Measurements from ENCODE around the gene DIP2C.

Gene DIP2C

GRCh38 chr10:423178-423577 is 266.3 kb downstream of the DIP2C start:
- DNase-seq: no peak

DNA sequence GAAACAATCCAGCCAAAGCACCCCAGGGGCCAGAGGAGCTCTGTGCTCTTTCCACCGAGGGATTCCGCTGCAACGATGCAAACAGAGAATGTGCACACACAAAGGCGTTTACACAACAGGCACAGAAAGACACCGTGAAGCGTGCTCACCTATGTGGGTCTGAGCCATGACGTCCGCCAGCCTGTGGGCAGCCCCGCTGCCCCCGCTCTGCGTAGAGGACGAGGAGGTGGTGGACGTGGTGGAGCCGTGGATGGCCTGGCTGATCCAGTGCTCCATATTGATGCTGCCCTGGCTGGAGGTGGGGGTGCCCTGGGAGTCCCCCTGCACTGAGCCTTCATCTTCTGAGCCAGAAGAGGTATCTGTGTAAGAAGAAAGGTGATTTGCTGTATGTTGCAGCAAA is 266.8 kb downstream of the DIP2C start:
- no peak for DNase-seq

- DNase-seq: no peak
Observed at GRCh38 chr10:422241-422640, 267.2 kb downstream of the DIP2C start.

DNA sequence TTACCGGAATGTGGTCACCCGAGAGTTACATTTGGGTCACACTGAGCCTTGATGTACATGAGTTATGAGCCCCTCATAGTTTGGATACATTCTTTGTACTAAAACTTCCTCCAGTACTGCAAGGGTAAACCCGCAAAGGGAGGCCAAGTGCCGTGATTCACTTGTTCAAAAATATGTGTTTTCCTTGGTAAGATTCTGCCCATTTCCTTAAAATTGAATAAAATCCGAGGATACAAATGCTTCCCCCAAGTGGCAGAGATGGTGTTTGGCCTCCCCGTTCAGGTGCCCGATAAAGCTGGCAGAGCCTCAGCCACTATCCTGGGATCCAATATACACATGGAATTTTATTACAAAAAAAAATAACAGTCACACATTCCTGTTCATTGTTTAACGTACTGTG is 268.3 kb downstream of the DIP2C start:
- DNase-seq: no peak

- no peak for DNase-seq
Observed at GRCh38 chr10:420154-421121, 269.0 kb downstream of the DIP2C start.

- DNase-seq: no peak
Observed at GRCh38 chr10:418894-419293, 270.6 kb downstream of the DIP2C start.

DNA sequence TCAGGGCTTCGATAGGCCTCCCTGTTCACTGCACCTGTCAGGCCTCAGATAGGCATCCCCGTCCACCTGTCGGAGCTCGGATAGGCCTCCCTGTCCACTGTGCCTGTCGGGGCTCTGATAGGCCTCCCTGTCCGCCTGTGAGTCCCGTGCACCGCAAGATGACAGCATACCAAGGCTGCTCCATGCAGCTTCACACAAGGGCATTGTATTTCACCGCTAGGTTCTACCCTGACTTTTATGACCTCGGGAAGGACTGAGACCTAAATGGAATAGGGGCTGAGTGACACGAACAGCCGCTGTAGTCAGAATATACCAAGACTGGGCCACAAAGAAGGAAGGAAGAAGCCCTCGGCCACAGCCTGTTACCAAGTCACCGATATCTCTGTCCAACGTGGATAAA is 271.2 kb downstream of the DIP2C start:
- DNase-seq: no peak

DNA sequence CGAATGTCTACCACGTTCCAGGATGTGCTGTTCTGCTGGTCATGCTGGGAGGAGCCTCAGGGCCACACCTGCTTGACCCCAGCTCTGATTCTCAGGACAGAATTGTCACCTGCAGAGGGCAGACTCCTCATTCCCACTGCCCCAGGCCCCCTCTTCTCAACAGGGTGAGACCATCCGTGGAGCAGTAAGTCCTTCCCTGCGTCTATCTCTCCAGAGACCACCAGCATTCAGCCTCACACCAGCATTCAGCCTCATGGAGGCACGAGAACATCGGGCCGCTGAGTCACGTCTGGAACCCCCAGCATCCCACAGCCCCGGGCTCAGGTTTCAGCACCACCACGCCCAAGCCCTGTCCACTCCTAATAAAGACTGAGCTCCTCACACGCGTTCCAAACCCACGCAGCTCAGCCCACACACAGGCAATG is 273.4 kb downstream of the DIP2C start:
- no peak for DNase-seq

DNA sequence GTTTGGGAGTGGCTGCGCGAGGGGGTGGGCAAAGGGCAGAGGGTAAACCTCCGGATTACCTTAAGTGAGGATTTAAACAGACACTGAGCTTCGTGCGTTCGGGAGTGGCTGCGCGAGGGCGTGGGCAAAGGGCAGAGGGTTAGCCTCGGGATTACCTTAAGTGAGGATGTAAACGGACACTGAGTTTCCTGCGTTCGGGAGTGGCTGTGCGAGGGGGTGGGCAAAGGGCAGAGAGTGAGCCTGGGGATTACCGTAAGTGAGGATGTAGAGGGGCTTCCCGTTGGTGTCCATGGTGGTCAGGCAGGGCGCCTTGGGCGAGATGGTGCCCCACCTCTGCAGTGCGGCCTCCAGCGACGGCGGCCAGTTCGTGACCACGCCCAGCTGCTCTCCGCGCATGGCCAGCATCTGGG is 275.8 kb downstream of the DIP2C start:
- no peak for DNase-seq

DNA sequence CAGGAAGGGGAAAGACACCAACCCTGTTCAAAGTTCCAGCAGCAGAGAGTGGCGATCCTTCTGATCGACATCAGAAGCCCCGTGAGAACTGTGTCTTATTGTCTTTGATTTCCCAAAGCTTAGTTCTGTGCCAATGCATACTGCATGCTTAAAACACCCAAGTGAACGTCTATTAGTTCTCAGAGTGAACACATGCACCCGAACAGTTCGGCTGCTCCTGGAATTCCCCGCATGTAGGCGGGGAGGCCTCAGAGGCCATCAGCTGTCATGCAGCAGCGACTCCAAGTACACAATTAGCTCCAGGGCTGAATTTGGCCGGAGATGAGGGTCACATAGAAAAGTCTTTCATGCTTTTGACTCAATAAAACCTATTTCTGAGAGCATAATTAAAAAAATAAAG is 277.4 kb downstream of the DIP2C start:
- no peak for DNase-seq

GRCh38 chr10:411603-412002 is 277.9 kb downstream of the DIP2C start:
- no peak for DNase-seq

GRCh38 chr10:409408-410040 is 279.9 kb downstream of the DIP2C start:
- no peak for DNase-seq

GRCh38 chr10:408236-408635 is 281.2 kb downstream of the DIP2C start:
- no peak for DNase-seq

GRCh38 chr10:406976-407375 is 282.5 kb downstream of the DIP2C start:
- no peak for DNase-seq

DNA sequence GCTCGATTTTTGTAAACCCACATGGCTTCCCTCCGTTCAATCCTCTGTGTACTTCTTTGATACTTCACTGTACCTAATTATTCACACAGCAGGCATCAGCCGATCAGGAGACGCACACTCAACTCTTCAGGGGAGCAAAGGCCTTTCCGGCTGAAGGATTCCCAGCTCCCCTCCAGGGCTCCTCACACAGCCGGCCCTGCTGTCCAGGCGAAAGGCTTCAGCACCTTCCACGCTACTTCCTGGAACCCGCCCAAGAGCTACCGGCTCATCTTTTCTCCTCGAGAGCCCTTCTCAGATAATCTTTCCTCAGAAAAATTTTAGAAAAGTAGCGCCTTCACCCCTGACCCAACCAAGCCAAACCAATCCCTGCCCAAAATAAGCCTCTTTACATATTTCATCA is 283.8 kb downstream of the DIP2C start:
- no peak for DNase-seq

DNA sequence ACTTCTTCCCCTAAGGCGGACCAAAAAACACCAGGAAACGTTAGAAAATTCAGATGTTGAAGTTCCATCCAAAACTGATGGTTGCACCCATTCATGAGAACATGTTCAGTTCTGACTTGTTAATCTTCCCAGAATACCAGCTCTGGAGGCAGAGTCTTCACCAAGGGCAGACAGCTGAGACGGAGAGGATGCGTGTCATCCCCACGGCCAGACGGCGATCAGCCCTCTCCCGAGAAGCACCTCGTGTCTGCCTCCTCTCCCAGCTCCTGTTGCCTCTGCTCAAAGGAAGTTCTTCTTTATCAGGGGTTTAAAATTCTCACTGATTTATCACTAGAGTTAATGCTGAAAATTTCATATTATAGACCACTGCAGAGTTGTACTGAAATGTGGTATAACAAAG is 284.5 kb downstream of the DIP2C start:
- DNase-seq: no peak

DNA sequence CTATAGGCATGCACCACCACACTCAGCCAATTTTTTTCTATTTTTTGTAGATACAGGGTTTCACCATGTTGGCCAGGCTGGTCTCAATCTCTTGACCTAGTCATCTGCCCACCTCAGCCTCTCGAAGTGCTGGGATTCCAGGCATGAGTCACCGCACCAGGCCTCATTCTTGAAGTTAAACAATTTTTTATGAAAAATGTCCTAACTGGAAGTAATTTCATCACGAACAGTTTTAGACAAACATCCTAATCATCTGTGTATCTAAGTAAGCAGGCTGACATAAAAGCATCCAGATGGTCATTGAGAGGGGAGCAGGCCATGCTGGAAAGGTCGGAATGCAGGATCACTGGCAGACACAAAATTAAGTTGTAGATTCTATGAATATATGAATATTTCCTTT is 285.1 kb downstream of the DIP2C start:
- DNase-seq: no peak

DNA sequence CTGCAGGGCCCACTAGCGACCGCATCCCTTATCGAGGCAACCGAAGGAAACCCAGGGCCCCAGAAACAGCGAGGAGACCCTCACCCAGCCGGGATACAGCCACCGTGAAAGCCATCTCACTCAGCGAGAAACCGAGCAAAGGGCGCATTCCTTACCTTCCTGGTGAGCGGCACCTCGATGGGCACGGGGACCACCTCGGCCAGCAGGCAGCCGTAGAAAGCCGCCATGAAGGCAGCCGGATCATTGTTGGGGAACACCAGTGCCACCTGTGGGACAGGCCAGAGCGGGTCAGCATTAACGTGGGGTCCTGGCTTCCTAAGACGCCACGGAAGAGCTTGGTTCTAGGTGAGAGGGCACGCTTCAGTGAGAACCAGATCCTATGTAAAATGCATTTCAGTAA is 290.5 kb downstream of the DIP2C start:
- no peak for DNase-seq

- no peak for DNase-seq
Observed at GRCh38 chr10:397321-398068, 292.0 kb downstream of the DIP2C start.

- DNase-seq: no peak
Observed at GRCh38 chr10:396535-397220, 292.8 kb downstream of the DIP2C start.

DNA sequence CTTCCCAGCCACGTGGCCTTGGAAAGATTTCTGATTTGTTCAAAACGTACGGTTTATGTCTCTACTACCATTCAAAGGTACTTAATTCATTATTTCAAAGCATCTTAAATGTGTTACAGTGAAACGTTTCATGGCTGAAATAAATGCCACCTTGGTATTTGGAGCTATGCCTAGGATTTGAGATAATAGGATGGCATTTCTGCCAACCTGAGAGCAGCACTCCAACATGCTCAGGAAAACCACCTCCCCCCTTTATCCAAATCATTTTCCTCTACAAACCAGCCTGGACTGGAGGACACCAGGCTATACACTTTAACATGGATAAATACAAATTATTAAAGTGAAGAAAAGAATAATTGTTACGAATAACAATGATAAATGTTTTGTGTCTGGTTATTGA is 293.4 kb downstream of the DIP2C start:
- DNase-seq: no peak

- DNase-seq: no peak
Observed at GRCh38 chr10:395665-396064, 293.8 kb downstream of the DIP2C start.
